ENCODE measurements around the gene RBM41.

DNA sequence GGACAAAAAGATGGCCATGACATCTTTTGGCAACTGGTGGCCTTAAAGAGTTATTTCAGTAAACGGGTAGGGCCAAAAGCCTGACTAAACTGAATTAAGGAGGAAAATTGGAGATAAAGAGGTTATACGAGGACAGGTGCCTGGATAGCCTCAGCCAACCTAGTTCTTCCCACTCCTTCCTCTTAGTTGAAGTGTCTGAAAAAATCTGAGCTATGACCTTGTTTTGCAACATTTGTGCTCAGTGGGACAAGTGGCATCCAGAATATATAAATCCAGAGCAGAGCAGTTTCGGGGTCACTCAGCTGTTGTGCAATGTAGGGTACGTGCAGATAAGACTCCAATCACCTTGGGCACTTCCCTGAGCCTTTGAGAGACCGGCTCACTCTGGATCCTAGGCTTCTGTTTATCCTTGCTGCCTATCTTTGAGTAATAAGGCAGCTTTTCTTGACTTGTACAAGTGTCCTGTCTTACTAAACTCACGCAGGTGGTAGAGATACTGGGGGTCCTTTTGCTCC, 68.4 kb downstream of the RBM41 start:
- no peak for TF ChIP-seq EZH2 (IDR thresholded peaks at IDR 0.05; ENCODE audit: borderline replicate concordance, insufficient read depth, low read length, poor library complexity, severe bottlenecking)
- TF ChIP-seq, protein P1, sequence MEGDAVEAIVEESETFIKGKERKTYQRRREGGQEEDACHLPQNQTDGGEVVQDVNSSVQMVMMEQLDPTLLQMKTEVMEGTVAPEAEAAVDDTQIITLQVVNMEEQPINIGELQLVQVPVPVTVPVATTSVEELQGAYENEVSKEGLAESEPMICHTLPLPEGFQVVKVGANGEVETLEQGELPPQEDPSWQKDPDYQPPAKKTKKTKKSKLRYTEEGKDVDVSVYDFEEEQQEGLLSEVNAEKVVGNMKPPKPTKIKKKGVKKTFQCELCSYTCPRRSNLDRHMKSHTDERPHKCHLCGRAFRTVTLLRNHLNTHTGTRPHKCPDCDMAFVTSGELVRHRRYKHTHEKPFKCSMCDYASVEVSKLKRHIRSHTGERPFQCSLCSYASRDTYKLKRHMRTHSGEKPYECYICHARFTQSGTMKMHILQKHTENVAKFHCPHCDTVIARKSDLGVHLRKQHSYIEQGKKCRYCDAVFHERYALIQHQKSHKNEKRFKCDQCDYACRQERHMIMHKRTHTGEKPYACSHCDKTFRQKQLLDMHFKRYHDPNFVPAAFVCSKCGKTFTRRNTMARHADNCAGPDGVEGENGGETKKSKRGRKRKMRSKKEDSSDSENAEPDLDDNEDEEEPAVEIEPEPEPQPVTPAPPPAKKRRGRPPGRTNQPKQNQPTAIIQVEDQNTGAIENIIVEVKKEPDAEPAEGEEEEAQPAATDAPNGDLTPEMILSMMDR (IDR thresholded peaks at IDR 0.05; ENCODE audit: poor library complexity, severe bottlenecking), result no peak
- TF ChIP-seq RAD21 (conservative IDR thresholded peaks at IDR 0.05), result no peak
- TF ChIP-seq, protein P2, sequence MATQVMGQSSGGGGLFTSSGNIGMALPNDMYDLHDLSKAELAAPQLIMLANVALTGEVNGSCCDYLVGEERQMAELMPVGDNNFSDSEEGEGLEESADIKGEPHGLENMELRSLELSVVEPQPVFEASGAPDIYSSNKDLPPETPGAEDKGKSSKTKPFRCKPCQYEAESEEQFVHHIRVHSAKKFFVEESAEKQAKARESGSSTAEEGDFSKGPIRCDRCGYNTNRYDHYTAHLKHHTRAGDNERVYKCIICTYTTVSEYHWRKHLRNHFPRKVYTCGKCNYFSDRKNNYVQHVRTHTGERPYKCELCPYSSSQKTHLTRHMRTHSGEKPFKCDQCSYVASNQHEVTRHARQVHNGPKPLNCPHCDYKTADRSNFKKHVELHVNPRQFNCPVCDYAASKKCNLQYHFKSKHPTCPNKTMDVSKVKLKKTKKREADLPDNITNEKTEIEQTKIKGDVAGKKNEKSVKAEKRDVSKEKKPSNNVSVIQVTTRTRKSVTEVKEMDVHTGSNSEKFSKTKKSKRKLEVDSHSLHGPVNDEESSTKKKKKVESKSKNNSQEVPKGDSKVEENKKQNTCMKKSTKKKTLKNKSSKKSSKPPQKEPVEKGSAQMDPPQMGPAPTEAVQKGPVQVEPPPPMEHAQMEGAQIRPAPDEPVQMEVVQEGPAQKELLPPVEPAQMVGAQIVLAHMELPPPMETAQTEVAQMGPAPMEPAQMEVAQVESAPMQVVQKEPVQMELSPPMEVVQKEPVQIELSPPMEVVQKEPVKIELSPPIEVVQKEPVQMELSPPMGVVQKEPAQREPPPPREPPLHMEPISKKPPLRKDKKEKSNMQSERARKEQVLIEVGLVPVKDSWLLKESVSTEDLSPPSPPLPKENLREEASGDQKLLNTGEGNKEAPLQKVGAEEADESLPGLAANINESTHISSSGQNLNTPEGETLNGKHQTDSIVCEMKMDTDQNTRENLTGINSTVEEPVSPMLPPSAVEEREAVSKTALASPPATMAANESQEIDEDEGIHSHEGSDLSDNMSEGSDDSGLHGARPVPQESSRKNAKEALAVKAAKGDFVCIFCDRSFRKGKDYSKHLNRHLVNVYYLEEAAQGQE (IDR thresholded peaks at IDR 0.05; ENCODE audit: borderline replicate concordance), result no peak
